H1 (cell line): Measurements from ENCODE around the gene SLC30A7. TPM values are rescaled to one million over a fixed set of nuclear protein-coding genes. Genes with fewer than 3 reads are reported as not detected.

ENCODE experiments used
- CTCF ChIA-PET: fragments of 300-600 bp; sonication (Branson Sonifier 250); formaldehyde crosslinking; loops from one replicate; lab custom pipeline; 2021; ENCODE audit not compliant: partially characterized antibody; lab: Charles Lee
- POLR2A ChIA-PET: fragments of 300-600 bp; sonication (Branson Sonifier 250); formaldehyde crosslinking; loops from one replicate; lab custom pipeline; 2021; ENCODE audit warnings: inconsistent platforms; ENCODE audit not compliant: partially characterized antibody; lab: Charles Lee
- DNase-seq, 2 experiments: peaks; one replicate each; pipeline versions ENCODE4 v3.0.0 to v3.0.0-alpha.2; 2010 to 2022; ENCODE audit warnings: low spot score in 2 of 2, low read depth in 1 of 2, mixed read lengths in 1 of 2
- FAIRE-seq: peaks from 2 replicates; lab custom pipeline; 2011; peaks lifted over from hg19 to GRCh38; lab: Jason Lieb, UNC
- H2AFZ ChIP-seq: 2 replicates; pipeline ENCODE4 v1.8.1; 2012; ENCODE audit warnings: low read length, inconsistent platforms
- H2AK5ac ChIP-seq: 2 replicates; pipeline ENCODE4 v1.6.1; 2013; ENCODE audit warnings: low read depth, low read length
- H2BK120ac ChIP-seq: replicated peaks from 2 replicates; pipeline ENCODE3; 2013; ENCODE audit warnings: low read depth, low read length, inconsistent platforms
- H2BK12ac ChIP-seq: 2 replicates; pipeline ENCODE4 v1.6.1; 2013; ENCODE audit warnings: low read depth, low read length
- H2BK15ac ChIP-seq: 2 replicates; pipeline ENCODE4 v1.6.1; 2013; ENCODE audit warnings: low read length
- H2BK20ac ChIP-seq: 2 replicates; pipeline ENCODE4 v1.6.1; 2013; ENCODE audit warnings: low read length
- H2BK5ac ChIP-seq: 2 replicates; pipeline ENCODE4 v1.6.1; 2013; ENCODE audit warnings: low read depth, low read length
- H3K14ac ChIP-seq: 2 replicates; pipeline ENCODE4 v1.6.1; 2013; ENCODE audit warnings: inconsistent platforms; ENCODE audit not compliant: insufficient read length
- H3K18ac ChIP-seq: 2 replicates; pipeline ENCODE4 v1.6.1; 2013; ENCODE audit warnings: low read length; ENCODE audit errors: extremely low read depth
- H3K23ac ChIP-seq: 2 replicates; pipeline ENCODE4 v1.6.1; 2013; ENCODE audit warnings: inconsistent platforms; ENCODE audit not compliant: insufficient read length
- H3K23me2 ChIP-seq: 2 replicates; pipeline ENCODE4 v1.6.1; 2013; ENCODE audit warnings: low read depth, low read length
- H3K27ac ChIP-seq: 2 replicates; pipeline ENCODE4 v1.6.1; 2011; ENCODE audit warnings: low read depth, low read length, inconsistent platforms
- H3K27me3 ChIP-seq, 4 experiments: replicated peaks in 1 of 4; 1 replicate in 1 of 4; 2 replicates in 3 of 4; pipeline versions ENCODE4 v1.6.1 to v1.8.1; 2011 to 2013; ENCODE audit warnings: low read length in 3 of 4, mild to moderate bottlenecking in 3 of 4, inconsistent platforms in 2 of 4, mixed read lengths in 2 of 4, moderate library complexity in 1 of 4; ENCODE audit not compliant: control insufficient read depth in 3 of 4, insufficient read depth in 3 of 4; ENCODE audit errors: extremely low read depth in 1 of 4
- H3K36me3 ChIP-seq, 4 experiments: 2 replicates each; pipeline versions ENCODE4 v1.6.1 to v1.8.1; 2011 to 2013; ENCODE audit warnings: mild to moderate bottlenecking in 4 of 4, low read length in 3 of 4, moderate library complexity in 2 of 4, control low read depth in 1 of 4, inconsistent platforms in 1 of 4; ENCODE audit not compliant: insufficient read depth in 4 of 4, control insufficient read depth in 2 of 4
- H3K4ac ChIP-seq: replicated peaks from 2 replicates; pipeline ENCODE3; 2013; ENCODE audit warnings: low read length, low read depth, mixed read lengths, inconsistent platforms; ENCODE audit not compliant: insufficient read length
- H3K4me1 ChIP-seq, 4 experiments: replicated peaks in 1 of 4; 1 replicate in 1 of 4; 2 replicates in 3 of 4; pipeline versions ENCODE4 v1.6.1 to v1.8.1; 2011 to 2013; ENCODE audit warnings: low read length in 3 of 4, inconsistent platforms in 2 of 4, mixed read lengths in 1 of 4; ENCODE audit not compliant: insufficient read depth in 4 of 4, control insufficient read depth in 3 of 4
- H3K4me2 ChIP-seq, 2 experiments: 2 replicates each; pipeline versions ENCODE4 v1.6.1 to v1.8.1; 2011 to 2013; ENCODE audit warnings: low read depth in 2 of 2, low read length in 2 of 2, control low read depth in 1 of 2, inconsistent platforms in 1 of 2, mild to moderate bottlenecking in 1 of 2; ENCODE audit not compliant: insufficient read depth in 1 of 2
- H3K4me3 ChIP-seq, 4 experiments: fragments of 200-600, 300-600 bp in 1 of 4; sonication (generic), shearing (Covaris generic), sonication (Bioruptor Twin) in 1 of 4; 2 replicates each; pipeline versions ENCODE4 v1.5.1 to v1.8.1; 2011 to 2016; ENCODE audit warnings: low read length in 4 of 4, low read depth in 3 of 4, control low read depth in 2 of 4, inconsistent platforms in 2 of 4, mild to moderate bottlenecking in 2 of 4, mixed read lengths in 1 of 4, moderate library complexity in 1 of 4; ENCODE audit not compliant: insufficient read depth in 2 of 4; ENCODE audit errors: extremely low read depth in 1 of 4
- H3K56ac ChIP-seq: replicated peaks from 2 replicates; pipeline ENCODE3; 2013; ENCODE audit warnings: low read depth, mild to moderate bottlenecking, mixed read lengths, low read length, inconsistent platforms; ENCODE audit not compliant: insufficient read length
- H3K79me1 ChIP-seq: 2 replicates; pipeline ENCODE4 v1.6.1; 2013; ENCODE audit warnings: low read depth, low read length, control low read depth
- H3K79me2 ChIP-seq, 2 experiments: 2 replicates each; pipeline versions ENCODE4 v1.6.1 to v1.8.1; 2012 to 2013; ENCODE audit warnings: low read length in 2 of 2, mild to moderate bottlenecking in 2 of 2, inconsistent platforms in 1 of 2; ENCODE audit not compliant: insufficient read depth in 2 of 2, control insufficient read depth in 1 of 2
- H3K9ac ChIP-seq, 4 experiments: replicated peaks in 1 of 4; 1 replicate in 1 of 4; 2 replicates in 3 of 4; pipeline versions ENCODE4 v1.6.1 to v1.8.1; 2011 to 2013; ENCODE audit warnings: low read depth in 3 of 4, low read length in 3 of 4, control low read depth in 2 of 4, mild to moderate bottlenecking in 2 of 4, moderate library complexity in 2 of 4, inconsistent platforms in 1 of 4; ENCODE audit errors: extremely low read depth in 1 of 4
- H3K9me3 ChIP-seq, 2 experiments: 2 replicates each; pipeline versions ENCODE4 v1.6.1 to v1.8.1; 2012 to 2013; ENCODE audit warnings: mild to moderate bottlenecking in 2 of 2, moderate library complexity in 2 of 2, control low read depth in 1 of 2, inconsistent platforms in 1 of 2, low read depth in 1 of 2, low read length in 1 of 2, mixed read lengths in 1 of 2; ENCODE audit not compliant: insufficient read depth in 2 of 2
- H4K20me1 ChIP-seq, 2 experiments: replicated peaks in 1 of 2; 2 replicates each; pipeline versions ENCODE3 to v1.8.1; 2011 to 2013; ENCODE audit warnings: inconsistent platforms in 2 of 2, low read length in 2 of 2, mild to moderate bottlenecking in 1 of 2; ENCODE audit not compliant: insufficient read depth in 2 of 2, control insufficient read depth in 1 of 2
- H4K5ac ChIP-seq: 2 replicates; pipeline ENCODE4 v1.6.1; 2013; ENCODE audit warnings: low read length, low read depth, mixed read lengths, inconsistent platforms; ENCODE audit not compliant: insufficient read length
- H4K8ac ChIP-seq: 2 replicates; pipeline ENCODE4 v1.8.0; 2013; ENCODE audit warnings: mild to moderate bottlenecking, moderate library complexity, low read length, inconsistent platforms; ENCODE audit not compliant: insufficient read depth; ENCODE audit errors: extremely low read depth
- H4K91ac ChIP-seq: replicated peaks from 2 replicates; pipeline ENCODE3; 2013; ENCODE audit warnings: low read length, mixed read lengths, inconsistent platforms; ENCODE audit not compliant: insufficient read length
- CHD1 ChIP-seq: IDR thresholded peaks from 2 replicates; pipeline ENCODE4 v1.6.1; 2012; ENCODE audit warnings: low read depth, low read length, improper control_type of control experiment
- HDAC2 ChIP-seq, 2 experiments: fragments of 300-600 bp in 1 of 2; sonication (generic) in 1 of 2; IDR thresholded peaks; 2 replicates each; pipeline ENCODE4 v1.6.1; 2011 to 2012; ENCODE audit warnings: low read depth in 2 of 2, low read length in 2 of 2, mild to moderate bottlenecking in 2 of 2, moderate library complexity in 2 of 2, borderline replicate concordance in 1 of 2, inconsistent platforms in 1 of 2
- RBBP5 ChIP-seq: IDR thresholded peaks from 2 replicates; pipeline ENCODE4 v1.7.1; 2012; ENCODE audit warnings: low read depth, mild to moderate bottlenecking, inconsistent platforms, low read length, moderate library complexity, borderline replicate concordance
- RNF2 ChIP-seq: fragments of 200-900, 300-1000 bp; sonication (generic); IDR thresholded peaks from 2 replicates; pipeline ENCODE4 v1.7.1; 2016; ENCODE audit warnings: borderline replicate concordance, low read depth, mild to moderate bottlenecking, antibody characterized with exemption, low read length; ENCODE audit not compliant: poor library complexity, severe bottlenecking; ENCODE audit errors: missing control alignments
- TEAD4 ChIP-seq: IDR thresholded peaks from 2 replicates; pipeline ENCODE4 v1.6.1; 2012; ENCODE audit warnings: low read depth, low read length, inconsistent platforms, mixed read lengths
- polyA plus RNA-seq, 7 experiments: library from polyadenylated mRNA; depleted of rRNA in 3 of 7; stranded (reverse) in 5 of 7; unstranded in 2 of 7; fragments of >200 nt in 5 of 7; fragments of 200-250 nt in 2 of 7; gene quantifications; 1 replicate in 5 of 7; 2 replicates in 1 of 7; 4 replicates in 1 of 7; pipeline versions ENCODE4 v1.2.1 to v1.2.3, GENCODE V29; 2011 to 2013; ENCODE audit warnings: missing spikeins in 2 of 7, mixed read lengths in 2 of 7
- total RNA-seq: library from RNA; stranded (reverse); fragmentation: NEBNext Ultra II Directional; extraction: Animal tissue kit (Norgen Biotek cat#: 25700); gene quantifications from 2 replicates; pipeline ENCODE4 v1.2.1, GENCODE V29; 2021
- TF ChIP-seq, protein P1 (sequence below): IDR thresholded peaks from 2 replicates; pipeline ENCODE4 v1.6.1; 2011; ENCODE audit warnings: low read depth, mild to moderate bottlenecking, low read length; ENCODE audit not compliant: insufficient read depth
- TF ChIP-seq, protein P2 (sequence below): IDR thresholded peaks from 2 replicates; pipeline ENCODE4 v1.6.1; 2011; ENCODE audit warnings: low read length, improper control_type of control experiment

SLC30A7 gene
- total and polyA plus RNA-seq, 2 of the 8 experiments (the other 6 are each of a cell fraction or from before 2014, with no cell fraction given) = 5.5 to 22.1 TPM

- no peak for FAIRE-seq
- Histone ChIP-seq H2BK120ac (no peak overlapping the region), H3K27me3 (no peaks in the 10 kb centered on the region), H3K56ac (no peak overlapping the region), H4K5ac (no peak overlapping the region), H3K36me3 (peaks cover 0 to 19% (median 4%) of the 10 kb centered on the region in 4 experiments; a peak in 2 of 8 replicates), H3K4me1 (no peaks in the 10 kb centered on the region), H3K4me3 (no peak overlapping the region), H3K23me2 (no peaks in the 10 kb centered on the region; the same call in 1 of the 2 replicates), H3K27ac (no peak overlapping the region), H4K8ac (no peak overlapping the region), H2AK5ac (no peak overlapping the region), H3K79me1 (no peaks in the 10 kb centered on the region), H2BK12ac (no peak overlapping the region), H2BK20ac (no peak overlapping the region), H3K9ac (no peak overlapping the region), H4K91ac (no peak overlapping the region), H2AFZ (no peak overlapping the region), H4K20me1 (no peaks in the 10 kb centered on the region), H3K4ac (no peak overlapping the region), H2BK5ac (no peak overlapping the region), H3K79me2 (no peaks in the 10 kb centered on the region), H3K9me3 (no peaks in the 10 kb centered on the region), H3K4me2 (no peak overlapping the region), H2BK15ac (no peak overlapping the region), H3K23ac (no peak overlapping the region), H3K14ac (no peak overlapping the region), H3K18ac (no peak overlapping the region)
- POLR2A ChIA-PET = no interaction called here
- TF ChIP-seq, protein P1, sequence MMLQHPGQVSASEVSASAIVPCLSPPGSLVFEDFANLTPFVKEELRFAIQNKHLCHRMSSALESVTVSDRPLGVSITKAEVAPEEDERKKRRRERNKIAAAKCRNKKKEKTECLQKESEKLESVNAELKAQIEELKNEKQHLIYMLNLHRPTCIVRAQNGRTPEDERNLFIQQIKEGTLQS = no peak
- TF ChIP-seq RNF2 = no peak
- no peak for TF ChIP-seq RBBP5
- TF ChIP-seq, protein P2, sequence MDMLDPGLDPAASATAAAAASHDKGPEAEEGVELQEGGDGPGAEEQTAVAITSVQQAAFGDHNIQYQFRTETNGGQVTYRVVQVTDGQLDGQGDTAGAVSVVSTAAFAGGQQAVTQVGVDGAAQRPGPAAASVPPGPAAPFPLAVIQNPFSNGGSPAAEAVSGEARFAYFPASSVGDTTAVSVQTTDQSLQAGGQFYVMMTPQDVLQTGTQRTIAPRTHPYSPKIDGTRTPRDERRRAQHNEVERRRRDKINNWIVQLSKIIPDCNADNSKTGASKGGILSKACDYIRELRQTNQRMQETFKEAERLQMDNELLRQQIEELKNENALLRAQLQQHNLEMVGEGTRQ = no peak
- TF ChIP-seq TEAD4 = no peak
- TF ChIP-seq CHD1 = no peak
- no peak for TF ChIP-seq HDAC2 (IDR thresholded peaks at IDR 0.05; ENCODE audit: borderline replicate concordance in 1 of 2, low read depth in 2 of 2, low read length in 2 of 2)
- CTCF ChIA-PET = no interaction called here
- no peak for DNase-seq
Measured at GRCh38 chr1:100936194-100936967, 40.5 kb downstream of the SLC30A7 start.
